Ovary (tissue), 9 donors: ENCODE data around the gene SBNO1. TPM values are rescaled to one million over a fixed set of nuclear protein-coding genes. Genes with fewer than 3 reads are reported as not detected.

Source experiments
- DNase-seq, 5 donors: peaks; one replicate each; pipeline ENCODE4 v3.0.0-alpha.2; 2019 to 2020
- H3K27ac ChIP-seq, 2 donors: fragments of 200-600 bp; one replicate each; pipeline versions ENCODE4 v1.5.1 to v1.8.0; 2019 to 2022
- H3K27me3 ChIP-seq: fragments of 200-600 bp; one replicate; pipeline ENCODE4 v1.8.0; 2022
- H3K36me3 ChIP-seq: fragments of 200-600 bp; sonication (generic); one replicate; pipeline ENCODE4 v1.5.1; 2019
- H3K4me1 ChIP-seq: one replicate; pipeline ENCODE4 v1.8.1; 2013; ENCODE audit warnings: mild to moderate bottlenecking, moderate library complexity; ENCODE audit not compliant: insufficient read depth
- H3K4me3 ChIP-seq: fragments of 200-600 bp; sonication (generic); one replicate; pipeline ENCODE4 v1.5.1; 2017
- H3K9me3 ChIP-seq, 2 donors: fragments of 200-600 bp in 1 of 2; sonication (generic) in 1 of 2; one replicate each; pipeline versions ENCODE4 v1.5.1 to v1.8.1; 2013 to 2019; ENCODE audit warnings: mild to moderate bottlenecking in 1 of 2, moderate library complexity in 1 of 2
- EP300 ChIP-seq: sonication (generic); formaldehyde crosslinking; IDR thresholded peaks from one replicate; pipeline ENCODE4 v1.6.1; 2017; ENCODE audit warnings: antibody characterized with exemption
- POLR2A ChIP-seq: fragments of 450-650 bp; IDR thresholded peaks from one replicate; pipeline ENCODE4 v1.6.1; 2017; ENCODE audit warnings: antibody characterized with exemption, mild to moderate bottlenecking, moderate library complexity
- WGBS, 3 donors: extraction: QIAGEN DNeasy Blood & Tissue Kit in 1 of 3; methylation state at CpG; one replicate each; pipeline versions ENCODE4 v1.1.5 to v1.1.7; 2013 to 2017; 5-methylcytosine and 5-hydroxymethylcytosine counted together
- intact Hi-C, 4 donors: fragments of 100-400 bp; cut with DNase I; formaldehyde crosslinking; loops; one replicate each; pipeline versions ENCODE4 v1.11.0 to v1.15.1; 2022 to 2023
- polyA plus RNA-seq, 2 donors: library from polyadenylated mRNA; stranded (reverse); fragments of 200-250 nt in 1 of 2; fragments of 350-450 nt in 1 of 2; fragmentation: Illumina TruSeq in 1 of 2; extraction: RNeasy Lipid Tissue Mini Kit (QIAGEN cat#74804) in 1 of 2; gene quantifications; one replicate each; pipeline ENCODE4 v1.2.3, GENCODE V29; 2013 to 2014
- total RNA-seq, 7 donors: library from RNA; depleted of rRNA in 2 of 7; stranded (reverse); fragments of >200 nt in 2 of 7; fragmentation: NEBNext Ultra II Directional in 3 of 7; extraction: Animal tissue kit (Norgen Biotek cat#: 25700) in 3 of 7; gene quantifications; one replicate each; pipeline versions ENCODE4 v1.1.0 to v1.2.4, GENCODE V29; 2016 to 2023
- TF ChIP-seq, protein P1 (sequence below), 3 donors: fragments of 450-650 bp in 2 of 3; fragments of 200-600 bp in 1 of 3; IDR thresholded peaks; one replicate each; pipeline versions ENCODE4 v1.5.1 to v1.8.0; 2016 to 2022; ENCODE audit warnings: antibody characterized with exemption in 3 of 3, mild to moderate bottlenecking in 1 of 3
- donor health status: DM: no; HTN: no; CAD: no; lungs with moderate emphysema.
- donor health status: DM: no; HTN: no; CAD: no.
- donor health status: Bipolar disorder and iron deficiency.
- donor health status: DM: yes; HTN: yes; CAD: no.
- donor health status: DM: no; HTN: no; CAD: no.
- donor health status: DM: yes; HTN: yes; CAD: no.

Gene SBNO1
- total and polyA plus RNA-seq, 9 donors = 5.7 to 34.0 (median 26.9) TPM

DNA sequence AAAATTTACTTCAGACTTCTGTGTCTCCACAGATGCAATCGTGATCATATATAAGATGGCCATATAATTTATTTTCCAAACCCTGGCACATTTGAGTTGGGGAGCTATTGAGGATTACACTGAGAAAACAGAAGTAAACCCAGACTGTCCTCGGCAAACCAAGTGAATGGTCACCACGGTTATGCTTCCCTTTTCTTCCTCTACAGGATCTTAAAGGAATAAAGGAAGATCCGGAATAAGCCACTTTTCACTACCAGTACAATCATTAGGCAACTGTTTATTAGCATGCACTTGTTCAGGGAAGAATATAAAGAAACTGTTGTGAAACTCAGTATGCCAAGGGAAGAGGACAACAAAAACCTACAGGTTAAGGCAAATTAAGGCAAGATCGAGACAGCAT lies 27.6 kb downstream of the SBNO1 start:
- H3K27me3 ChIP-seq = no peaks in the 10 kb centered on the region
- H3K4me1 ChIP-seq = no peaks in the 10 kb centered on the region
- no peaks in the 10 kb centered on the region for H3K36me3 ChIP-seq
- no peaks in the 10 kb centered on the region for H3K9me3 ChIP-seq
- intact Hi-C loops = no loop called here
- TF ChIP-seq, protein P1, sequence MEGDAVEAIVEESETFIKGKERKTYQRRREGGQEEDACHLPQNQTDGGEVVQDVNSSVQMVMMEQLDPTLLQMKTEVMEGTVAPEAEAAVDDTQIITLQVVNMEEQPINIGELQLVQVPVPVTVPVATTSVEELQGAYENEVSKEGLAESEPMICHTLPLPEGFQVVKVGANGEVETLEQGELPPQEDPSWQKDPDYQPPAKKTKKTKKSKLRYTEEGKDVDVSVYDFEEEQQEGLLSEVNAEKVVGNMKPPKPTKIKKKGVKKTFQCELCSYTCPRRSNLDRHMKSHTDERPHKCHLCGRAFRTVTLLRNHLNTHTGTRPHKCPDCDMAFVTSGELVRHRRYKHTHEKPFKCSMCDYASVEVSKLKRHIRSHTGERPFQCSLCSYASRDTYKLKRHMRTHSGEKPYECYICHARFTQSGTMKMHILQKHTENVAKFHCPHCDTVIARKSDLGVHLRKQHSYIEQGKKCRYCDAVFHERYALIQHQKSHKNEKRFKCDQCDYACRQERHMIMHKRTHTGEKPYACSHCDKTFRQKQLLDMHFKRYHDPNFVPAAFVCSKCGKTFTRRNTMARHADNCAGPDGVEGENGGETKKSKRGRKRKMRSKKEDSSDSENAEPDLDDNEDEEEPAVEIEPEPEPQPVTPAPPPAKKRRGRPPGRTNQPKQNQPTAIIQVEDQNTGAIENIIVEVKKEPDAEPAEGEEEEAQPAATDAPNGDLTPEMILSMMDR (IDR thresholded peaks at IDR 0.05) = no peak
- TF ChIP-seq POLR2A (no peak), EP300 (no peak)
- no peak overlapping the region for H3K4me3 ChIP-seq
- WGBS, 3 donors = 83 to 86% (median 84%) methylated on average over 5 of the region's 5 CpGs
- no peak for DNase-seq
- no peak overlapping the region for H3K27ac ChIP-seq

DNA sequence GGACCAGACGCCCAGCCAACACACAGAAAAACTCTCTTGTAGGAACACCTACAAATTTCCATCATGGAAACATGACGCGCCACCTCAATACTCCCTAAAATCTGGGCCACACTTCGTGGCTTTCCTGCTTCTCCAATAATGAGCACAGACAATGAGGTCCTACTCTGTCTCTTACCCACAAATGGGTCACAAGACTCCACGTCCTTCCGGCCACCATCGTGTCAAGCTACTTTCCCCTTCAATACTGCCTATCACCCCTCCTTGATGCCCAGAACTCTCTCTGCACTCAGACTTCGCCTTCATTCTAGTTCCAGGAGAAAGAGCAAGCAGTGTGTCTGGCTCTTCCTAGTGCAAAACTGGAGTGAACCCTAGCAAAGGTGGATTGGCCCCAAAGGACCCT lies 28.1 kb downstream of the SBNO1 start:
- WGBS, 3 donors = 87 to 92% (median 89%) methylated on average over 8 of the region's 8 CpGs
- intact Hi-C loops = no loop called here
- Histone ChIP-seq H3K27ac (no peak overlapping the region), H3K4me3 (no peak overlapping the region), H3K4me1 (no peaks in the 10 kb centered on the region), H3K9me3 (no peaks in the 10 kb centered on the region), H3K36me3 (no peaks in the 10 kb centered on the region), H3K27me3 (no peaks in the 10 kb centered on the region)
- no peak for DNase-seq
- TF ChIP-seq, protein P1 (IDR thresholded peaks at IDR 0.05) = no peak
- TF ChIP-seq POLR2A = no peak
- TF ChIP-seq EP300 = no peak

DNA sequence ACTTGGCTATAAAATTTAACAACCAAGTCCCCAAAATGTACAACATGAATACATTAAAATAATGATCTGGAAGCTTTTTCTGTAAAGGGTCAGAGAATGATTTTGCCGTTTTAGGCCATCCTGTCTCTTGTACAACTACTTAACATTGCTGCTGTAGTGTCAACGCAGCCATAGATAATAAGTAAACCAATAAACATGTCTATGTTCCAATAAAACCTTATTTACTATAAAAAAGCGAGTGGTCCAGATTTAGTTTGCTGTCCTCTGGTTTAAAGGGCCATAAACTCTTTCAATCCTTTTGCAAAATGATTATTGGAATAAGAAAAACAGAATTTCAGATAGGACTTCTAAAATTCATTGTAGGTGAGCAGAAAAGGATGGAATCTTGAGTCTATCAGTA lies 29.2 kb downstream of the SBNO1 start:
- intact Hi-C loops = no loop called here
- 77 to 84% (median 78%) methylated on average over 3 of the region's 3 CpGs for WGBS, 3 donors
- no peaks in the 10 kb centered on the region for H3K36me3 ChIP-seq

DNA sequence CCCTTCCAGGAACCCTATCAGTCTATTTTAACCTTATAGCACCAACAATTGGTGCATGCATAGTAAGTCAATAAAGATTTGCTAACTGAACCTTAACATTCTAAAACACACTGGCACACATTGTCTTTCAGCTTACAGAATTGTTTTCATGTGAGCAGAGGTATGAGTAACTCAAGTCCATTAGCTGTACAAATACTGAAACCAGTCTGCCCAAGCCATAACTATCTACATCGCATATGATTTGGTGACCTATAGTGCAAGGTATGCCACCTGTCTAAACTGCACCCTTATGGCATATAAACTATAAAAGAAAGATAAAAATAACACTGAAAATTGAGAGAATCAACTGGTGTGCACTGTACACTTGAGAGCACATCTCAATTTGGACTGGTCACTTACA lies 34.8 kb downstream of the SBNO1 start:
- H3K27ac ChIP-seq = no peak overlapping the region
- intact Hi-C loops = no loop called here
- WGBS, 3 donors = 89 to 96% (median 96%) methylated on average over 1 of the region's 1 CpG
- no peak overlapping the region for H3K4me3 ChIP-seq
- no peak for DNase-seq
- H3K27me3 ChIP-seq = no peaks in the 10 kb centered on the region
- H3K9me3 ChIP-seq = no peaks in the 10 kb centered on the region
- H3K4me1 ChIP-seq = no peaks in the 10 kb centered on the region
- H3K36me3 ChIP-seq = no peaks in the 10 kb centered on the region
- TF ChIP-seq, protein P1 (IDR thresholded peaks at IDR 0.05) = no peak
- TF ChIP-seq EP300 (no peak), POLR2A (no peak)

More for the DNA sequence above, 29.2 kb downstream of the SBNO1 start:
- H3K9me3 ChIP-seq = no peaks in the 10 kb centered on the region
- H3K4me3 ChIP-seq = no peak overlapping the region
- no peak for TF ChIP-seq POLR2A
- TF ChIP-seq, protein P1 (IDR thresholded peaks at IDR 0.05) = no peak
- no peak for TF ChIP-seq EP300
- no peaks in the 10 kb centered on the region for H3K4me1 ChIP-seq
- no peak overlapping the region for H3K27ac ChIP-seq
- DNase-seq = no peak
- no peaks in the 10 kb centered on the region for H3K27me3 ChIP-seq
